HEK293 (cell line): ENCODE measurements around the gene PDIA4.

ENCODE experiments used
- CTCF ChIA-PET: fragments of 350-600 bp; formaldehyde crosslinking; extraction: SDS; loops from one replicate; lab custom pipeline; 2021; ENCODE audit warnings: antibody characterized with exemption; lab: Yijun Ruan, JAX
- POLR2A ChIA-PET: fragments of 300-600 bp; formaldehyde crosslinking; extraction: SDS; loops from one replicate; lab custom pipeline; 2020; ENCODE audit warnings: antibody characterized with exemption, inconsistent platforms; lab: Yijun Ruan, JAX
- H3K27ac ChIP-seq: fragments of 200-500 bp; sonication (Bioruptor generic); 2 replicates; pipeline ENCODE4 v1.5.1; 2014; ENCODE audit warnings: low read depth, low read length, control low read depth, inconsistent platforms; ENCODE audit errors: extremely low read depth
- H3K36me3 ChIP-seq, 2 experiments: fragments of 200-500 bp in 1 of 2; sonication (Bioruptor generic) in 1 of 2; 1 replicate in 1 of 2; 2 replicates in 1 of 2; pipeline ENCODE4 v1.5.1; 2014 to 2017; ENCODE audit warnings: inconsistent platforms in 2 of 2, low read length in 2 of 2; ENCODE audit not compliant: control insufficient read depth in 2 of 2, insufficient read depth in 1 of 2
- H3K4me1 ChIP-seq: fragments of 200-500 bp; sonication (Bioruptor generic); 2 replicates; pipeline ENCODE4 v1.5.1; 2014; ENCODE audit warnings: mild to moderate bottlenecking, low read length, inconsistent platforms; ENCODE audit not compliant: control insufficient read depth, insufficient read depth
- H3K4me3 ChIP-seq: 2 replicates; pipeline ENCODE4 v1.5.1; 2011; ENCODE audit warnings: low read depth, mild to moderate bottlenecking, control low read depth, low read length, moderate library complexity
- H3K9me3 ChIP-seq: fragments of 200-500 bp; sonication (Bioruptor generic); 2 replicates; pipeline ENCODE4 v1.5.1; 2014; ENCODE audit warnings: low read depth, low read length, inconsistent platforms; ENCODE audit not compliant: control insufficient read depth, insufficient read depth
- GLIS2 ChIP-seq: fragments of 450-650 bp; formaldehyde crosslinking; IDR thresholded peaks from 2 replicates; pipeline ENCODE4 v1.5.1; 2016; ENCODE audit warnings: missing biosample characterization, missing genetic modification characterization
- OSR2 ChIP-seq: fragments of 450-650 bp; formaldehyde crosslinking; IDR thresholded peaks from 2 replicates; pipeline ENCODE4 v1.5.1; 2016; ENCODE audit warnings: missing biosample characterization, missing genetic modification characterization
- RBAK ChIP-seq: fragments of 450-650 bp; formaldehyde crosslinking; IDR thresholded peaks from 2 replicates; pipeline ENCODE4 v1.5.1; 2016; ENCODE audit warnings: missing biosample characterization, missing genetic modification characterization
- REST ChIP-seq: fragments of 450-650 bp; formaldehyde crosslinking; IDR thresholded peaks from 2 replicates; pipeline ENCODE4 v1.5.1; 2016; ENCODE audit warnings: missing biosample characterization, missing genetic modification characterization
- SCRT1 ChIP-seq: fragments of 450-650 bp; formaldehyde crosslinking; IDR thresholded peaks from 2 replicates; pipeline ENCODE4 v1.5.1; 2016; ENCODE audit warnings: missing biosample characterization, missing genetic modification characterization, borderline replicate concordance
- SETDB1 ChIP-seq: IDR thresholded peaks from one replicate; pipeline ENCODE4 v1.6.1; 2017; ENCODE audit warnings: mild to moderate bottlenecking, low read length, moderate library complexity, mixed read lengths; ENCODE audit not compliant: insufficient read length
- ZBTB44 ChIP-seq: fragments of 450-650 bp; IDR thresholded peaks from 2 replicates; pipeline ENCODE4 v1.5.1; 2018; ENCODE audit warnings: missing biosample characterization, mild to moderate bottlenecking, missing genetic modification characterization
- ZFP3 ChIP-seq: fragments of 450-650 bp; formaldehyde crosslinking; IDR thresholded peaks from 2 replicates; pipeline ENCODE4 v1.5.1; 2016; ENCODE audit warnings: low read depth, missing biosample characterization, missing genetic modification characterization
- ZNF23 ChIP-seq: fragments of 450-650 bp; formaldehyde crosslinking; IDR thresholded peaks from 2 replicates; pipeline ENCODE4 v1.5.1; 2016; ENCODE audit warnings: missing biosample characterization, missing genetic modification characterization, borderline replicate concordance
- ZNF513 ChIP-seq: fragments of 450-650 bp; IDR thresholded peaks from 2 replicates; pipeline ENCODE4 v1.5.1; 2018; ENCODE audit warnings: missing biosample characterization, missing genetic modification characterization
- ZNF529 ChIP-seq: fragments of 450-650 bp; formaldehyde crosslinking; IDR thresholded peaks from 2 replicates; pipeline ENCODE4 v1.5.1; 2017; ENCODE audit warnings: missing genetic modification characterization, missing biosample characterization; ENCODE audit not compliant: insufficient replicate concordance
- ZNF623 ChIP-seq: fragments of 450-650 bp; formaldehyde crosslinking; IDR thresholded peaks from 2 replicates; pipeline ENCODE4 v1.5.1; 2016; ENCODE audit warnings: missing biosample characterization, missing genetic modification characterization
- ZNF785 ChIP-seq: fragments of 450-650 bp; formaldehyde crosslinking; IDR thresholded peaks from 2 replicates; pipeline ENCODE4 v1.5.1; 2016; ENCODE audit warnings: missing biosample characterization, missing genetic modification characterization
- ZSCAN16 ChIP-seq: fragments of 450-650 bp; formaldehyde crosslinking; IDR thresholded peaks from 2 replicates; pipeline ENCODE4 v1.5.1; 2016; ENCODE audit warnings: missing biosample characterization, missing genetic modification characterization

The PDIA4 gene

GRCh38 chr7:149003018-149003417 lies 25.3 kb downstream of the PDIA4 start:
- Histone ChIP-seq H3K9me3 (no peaks in the 10 kb centered on the region), H3K36me3 (peaks cover 0 to 76% of the 10 kb centered on the region in 2 experiments; a peak in 1 of 3 replicates), H3K4me1 (no peaks in the 10 kb centered on the region), H3K4me3 (no peak overlapping the region), H3K27ac (no peak overlapping the region)
- ChIA-PET CTCF (no interaction called here), POLR2A (interaction anchor here (0.7 kb wide), 1 partner anchor 333 kb away, joined by 4 read pairs; no protein-coding TSS in a partner anchor)
- TF ChIP-seq ZNF785 (no peak), GLIS2 (tag by site-specific recombination) (peak; percentile 20; the same call in 1 of the 2 replicates)

- no peaks in the 10 kb centered on the region for H3K4me1 ChIP-seq
- H3K9me3 ChIP-seq = no peaks in the 10 kb centered on the region
- ChIA-PET CTCF (no interaction called here), POLR2A (no interaction called here)
- H3K27ac ChIP-seq = no peak overlapping the region
- TF ChIP-seq REST (no peak), SCRT1 (tag by site-specific recombination) (no peak), ZSCAN16 (tag by site-specific recombination) (no peak), SETDB1 (no peak), ZBTB44 (tag by site-specific recombination) (no peak), ZNF529 (tag by site-specific recombination) (no peak), OSR2 (no peak), RBAK (tag by site-specific recombination) (no peak)
- H3K36me3 ChIP-seq = peaks cover 0 to 72% of the 10 kb centered on the region in 2 experiments; a peak in 1 of 3 replicates
- H3K4me3 ChIP-seq = no peak overlapping the region
Observed at GRCh38 chr7:149002604-149003003, 25.7 kb downstream of the PDIA4 start.

- no peak for TF ChIP-seq ZNF23 (tag by site-specific recombination)
- no peak for TF ChIP-seq ZFP3 (tag by site-specific recombination)
- peak; percentile 93 for TF ChIP-seq ZNF623 (tag by site-specific recombination)
- TF ChIP-seq ZNF513 = 0 out of 2 replicates have a peak, but pooled peaks have one; percentile 20
- Histone ChIP-seq H3K4me1 (no peaks in the 10 kb centered on the region), H3K36me3 (peaks cover 0 to 62% of the 10 kb centered on the region in 2 experiments; a peak in 1 of 3 replicates), H3K27ac (no peak overlapping the region), H3K9me3 (no peaks in the 10 kb centered on the region), H3K4me3 (no peak overlapping the region)
- CTCF ChIA-PET = interaction anchor here (0.5 kb wide), 1 partner anchor 9 kb away, joined by 3 read pairs; no protein-coding TSS in a partner anchor
- POLR2A ChIA-PET = no interaction called here
Observed at GRCh38 chr7:149001427-149002068, 26.8 kb downstream of the PDIA4 start.
